ENCODE data around the gene NID1. TPM values are rescaled to one million over a fixed set of nuclear protein-coding genes. Genes with fewer than 3 reads are reported as not detected.

The NID1 gene, protein sequence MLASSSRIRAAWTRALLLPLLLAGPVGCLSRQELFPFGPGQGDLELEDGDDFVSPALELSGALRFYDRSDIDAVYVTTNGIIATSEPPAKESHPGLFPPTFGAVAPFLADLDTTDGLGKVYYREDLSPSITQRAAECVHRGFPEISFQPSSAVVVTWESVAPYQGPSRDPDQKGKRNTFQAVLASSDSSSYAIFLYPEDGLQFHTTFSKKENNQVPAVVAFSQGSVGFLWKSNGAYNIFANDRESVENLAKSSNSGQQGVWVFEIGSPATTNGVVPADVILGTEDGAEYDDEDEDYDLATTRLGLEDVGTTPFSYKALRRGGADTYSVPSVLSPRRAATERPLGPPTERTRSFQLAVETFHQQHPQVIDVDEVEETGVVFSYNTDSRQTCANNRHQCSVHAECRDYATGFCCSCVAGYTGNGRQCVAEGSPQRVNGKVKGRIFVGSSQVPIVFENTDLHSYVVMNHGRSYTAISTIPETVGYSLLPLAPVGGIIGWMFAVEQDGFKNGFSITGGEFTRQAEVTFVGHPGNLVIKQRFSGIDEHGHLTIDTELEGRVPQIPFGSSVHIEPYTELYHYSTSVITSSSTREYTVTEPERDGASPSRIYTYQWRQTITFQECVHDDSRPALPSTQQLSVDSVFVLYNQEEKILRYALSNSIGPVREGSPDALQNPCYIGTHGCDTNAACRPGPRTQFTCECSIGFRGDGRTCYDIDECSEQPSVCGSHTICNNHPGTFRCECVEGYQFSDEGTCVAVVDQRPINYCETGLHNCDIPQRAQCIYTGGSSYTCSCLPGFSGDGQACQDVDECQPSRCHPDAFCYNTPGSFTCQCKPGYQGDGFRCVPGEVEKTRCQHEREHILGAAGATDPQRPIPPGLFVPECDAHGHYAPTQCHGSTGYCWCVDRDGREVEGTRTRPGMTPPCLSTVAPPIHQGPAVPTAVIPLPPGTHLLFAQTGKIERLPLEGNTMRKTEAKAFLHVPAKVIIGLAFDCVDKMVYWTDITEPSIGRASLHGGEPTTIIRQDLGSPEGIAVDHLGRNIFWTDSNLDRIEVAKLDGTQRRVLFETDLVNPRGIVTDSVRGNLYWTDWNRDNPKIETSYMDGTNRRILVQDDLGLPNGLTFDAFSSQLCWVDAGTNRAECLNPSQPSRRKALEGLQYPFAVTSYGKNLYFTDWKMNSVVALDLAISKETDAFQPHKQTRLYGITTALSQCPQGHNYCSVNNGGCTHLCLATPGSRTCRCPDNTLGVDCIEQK
- total RNA-seq, result 158 TPM

DNA sequence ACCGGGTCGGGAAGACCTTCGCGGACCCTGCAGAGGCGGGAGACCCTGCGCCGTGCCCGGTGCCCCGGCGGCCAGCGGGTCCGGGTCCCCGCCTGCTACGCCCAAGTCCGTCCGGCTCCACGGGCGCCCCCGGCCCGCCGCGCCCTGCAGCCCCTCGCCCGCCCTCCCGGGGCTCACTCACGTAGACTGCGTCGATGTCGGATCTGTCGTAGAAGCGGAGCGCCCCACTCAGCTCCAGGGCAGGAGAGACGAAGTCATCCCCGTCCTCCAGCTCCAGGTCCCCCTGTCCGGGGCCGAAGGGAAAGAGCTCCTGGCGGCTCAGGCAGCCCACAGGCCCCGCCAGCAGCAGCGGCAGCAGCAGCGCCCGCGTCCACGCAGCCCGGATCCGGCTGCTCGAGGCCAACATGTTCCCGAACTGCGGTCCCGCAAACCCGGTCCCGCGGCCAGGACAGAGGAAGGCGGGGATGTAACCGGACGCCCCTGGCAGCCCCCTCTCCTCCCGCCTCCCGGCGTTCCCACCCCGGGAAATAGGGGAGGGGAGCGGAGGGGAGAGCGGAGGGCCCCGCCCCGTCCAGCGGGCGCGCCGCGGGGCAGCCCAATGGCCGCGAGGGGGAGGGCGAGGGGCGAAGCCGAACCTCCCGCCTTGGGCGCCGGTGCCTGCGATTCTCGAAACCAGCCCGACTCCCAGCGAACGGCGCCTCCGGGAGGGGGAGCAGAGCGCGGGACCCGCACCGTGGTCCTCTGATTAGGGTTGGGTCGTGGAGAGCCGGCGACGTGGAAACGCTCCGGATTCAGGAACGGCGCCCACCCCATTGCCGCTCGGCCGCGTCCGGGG is at the start of gene NID1:
TSS of gene NID1 (minus strand) at position 417 of the 835 bp plus-strand sequence. CDS start at position 406, 11 bp downstream.
- peak; percentile 95 for DNase-seq

DNA sequence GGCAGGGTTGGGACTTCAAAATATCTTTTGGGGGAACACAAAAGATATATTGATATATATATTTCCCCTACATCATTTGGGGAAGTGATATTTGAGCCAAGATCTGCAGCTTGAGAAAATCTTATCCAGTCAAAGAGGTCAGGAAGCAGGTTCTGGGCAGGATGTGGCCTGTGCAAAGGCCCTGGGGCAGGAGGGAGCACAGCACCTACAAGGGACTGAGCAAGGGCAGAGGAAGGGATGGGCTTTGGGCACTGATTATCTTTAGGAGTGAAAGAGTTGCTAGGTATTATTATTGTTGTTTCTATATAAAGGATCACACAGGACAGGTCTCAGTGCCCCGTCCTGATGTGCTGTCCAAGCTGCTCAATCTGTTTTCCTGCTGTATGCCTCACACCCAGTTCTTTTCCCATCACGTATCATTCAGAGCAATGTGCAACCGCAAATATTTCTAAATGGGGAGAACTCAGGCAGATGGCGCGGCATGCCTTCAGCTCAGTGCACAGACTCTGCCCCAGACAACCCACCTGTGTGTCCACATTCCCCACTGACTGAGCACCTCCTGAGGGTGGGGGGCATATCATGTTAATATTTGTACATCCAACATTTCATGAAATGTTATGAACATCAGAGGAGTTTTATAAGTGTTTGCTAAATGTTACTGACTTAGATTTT is 49.3 kb upstream of the NID1 start:
- DNase-seq, result no peak

DNA sequence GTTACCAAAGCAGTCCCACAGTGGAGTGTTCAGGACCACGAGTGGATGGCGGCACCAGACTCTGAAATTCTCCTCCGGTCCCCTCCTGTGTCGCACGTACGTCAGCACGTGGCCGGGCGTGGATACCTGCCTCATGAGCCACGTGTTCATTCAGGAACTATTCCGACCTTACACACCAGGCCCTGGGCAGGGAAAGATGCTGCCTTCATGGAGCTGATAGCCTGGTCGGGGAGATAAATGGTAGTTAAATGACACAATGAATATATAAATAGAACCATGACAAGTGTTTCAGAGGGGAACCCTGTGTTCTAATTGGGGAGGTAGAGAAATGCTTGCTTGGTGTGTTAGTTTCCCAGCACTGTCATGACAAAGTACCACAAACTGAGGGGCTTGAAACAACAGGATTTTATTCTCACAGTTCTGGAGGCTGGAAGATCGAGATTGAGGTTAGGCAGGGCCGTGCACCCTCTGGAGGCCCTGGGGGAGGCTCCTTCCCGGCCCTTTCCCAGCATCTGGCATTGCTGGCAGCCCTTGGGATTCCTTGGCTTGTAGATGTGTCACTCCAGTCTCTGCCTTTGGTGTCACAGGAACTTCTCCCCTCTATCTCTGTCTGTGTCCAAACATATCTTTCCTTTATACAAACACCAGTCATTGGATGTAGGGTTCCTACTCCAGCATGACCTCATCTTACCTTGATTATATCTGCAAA is 48.6 kb upstream of the NID1 start:
- no peak for DNase-seq

DNA sequence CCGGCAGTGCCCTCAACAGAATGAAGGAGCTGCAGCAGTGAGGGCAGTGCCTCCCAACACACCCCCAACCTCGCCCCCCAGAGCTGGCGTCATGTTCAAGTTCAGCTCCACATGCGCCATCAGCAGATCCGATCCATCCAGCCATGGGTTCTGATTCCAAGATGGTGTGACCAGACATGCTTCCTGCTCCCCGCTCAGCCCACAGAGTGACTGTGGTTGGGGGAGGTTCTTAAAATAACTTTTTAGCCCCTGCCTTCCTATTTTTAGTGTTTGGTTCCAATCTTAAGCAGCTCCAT is 47.4 kb upstream of the NID1 start:
- DNase-seq, result no peak

DNA sequence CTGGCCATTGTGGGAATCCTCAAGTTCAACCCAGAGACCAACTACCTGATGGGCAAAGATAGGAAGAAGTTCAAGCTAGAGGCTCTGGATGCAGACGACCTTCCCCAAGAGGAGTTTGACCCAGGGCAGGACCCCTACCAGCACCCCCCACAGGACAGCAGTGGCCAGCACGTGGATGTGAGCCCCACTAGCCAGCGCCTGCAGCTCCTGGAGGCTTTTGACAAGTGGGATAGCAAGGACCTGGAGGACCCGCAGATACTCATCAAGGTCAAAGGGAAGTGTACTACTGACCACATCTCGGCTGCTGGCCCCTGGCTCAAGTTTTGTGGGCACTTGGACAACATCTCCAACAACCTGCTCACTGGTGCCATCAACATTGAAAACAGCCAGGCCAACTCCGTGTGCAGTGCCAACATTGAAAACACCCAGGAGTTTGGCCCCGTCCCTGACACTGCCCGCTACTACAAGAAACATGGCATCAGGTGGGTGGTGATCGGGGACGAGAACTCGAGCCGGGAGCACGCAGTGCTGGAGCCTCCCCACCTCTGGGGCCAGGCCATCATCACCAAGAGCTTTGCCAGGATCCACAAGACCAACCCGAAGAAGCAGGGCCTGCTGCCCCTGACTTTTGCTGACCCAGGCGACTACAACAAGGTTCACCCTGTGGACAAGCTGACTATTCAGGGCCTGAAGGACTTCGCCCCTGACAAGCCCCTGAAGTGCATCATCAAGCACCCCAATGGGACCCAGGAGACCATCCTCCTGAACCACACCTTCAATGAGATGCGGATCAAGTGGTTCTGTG is 46.8 kb upstream of the NID1 start:
- DNase-seq, result no peak

DNA sequence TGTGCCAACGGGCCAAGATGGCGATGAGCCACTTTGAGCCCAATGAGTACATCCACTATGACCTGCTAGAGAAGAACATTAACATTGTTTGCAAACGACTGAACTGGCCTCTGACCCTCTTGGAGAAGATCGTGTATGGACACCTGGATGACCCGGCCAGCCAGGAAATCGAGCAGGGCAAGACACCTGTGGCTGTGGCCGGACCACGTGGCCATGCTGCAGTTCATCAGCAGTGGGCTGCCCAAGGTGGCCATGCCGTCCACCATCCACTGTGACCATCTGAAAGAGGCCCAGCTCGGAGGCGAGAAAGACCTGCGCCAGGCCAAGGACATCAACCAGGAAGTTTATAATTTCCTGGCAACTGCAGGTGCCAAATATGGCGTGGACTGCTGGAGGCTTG is 45.2 kb upstream of the NID1 start:
- DNase-seq, result no peak

DNA sequence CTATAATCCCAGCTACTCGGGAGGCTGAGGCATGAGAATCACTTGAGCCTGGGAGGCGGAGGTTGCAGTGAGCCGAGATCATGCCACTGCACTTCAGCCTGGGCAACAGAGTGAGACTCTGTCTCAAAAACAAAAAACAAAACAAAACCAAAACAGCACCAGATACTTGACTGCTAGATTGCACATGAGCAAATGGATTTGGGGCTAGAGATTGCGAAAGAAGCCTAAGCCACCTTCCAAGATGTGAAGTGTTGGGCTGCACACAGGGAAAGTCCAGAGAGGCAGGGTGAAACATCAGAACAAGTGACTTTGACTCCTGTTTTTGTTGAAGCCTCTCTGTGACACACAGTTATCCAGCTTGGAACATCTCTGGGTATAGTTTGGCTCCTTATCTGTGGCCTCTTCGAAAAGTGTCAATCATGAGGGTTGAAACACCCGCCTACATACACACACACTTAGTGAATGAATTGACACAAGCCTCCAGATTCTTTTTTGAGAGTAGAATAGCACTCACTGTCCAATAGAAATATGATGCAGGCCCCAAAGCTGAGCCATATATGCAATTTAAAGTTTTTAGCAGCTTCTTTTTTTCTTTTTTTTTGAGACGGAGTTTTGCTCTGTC is 43.2 kb upstream of the NID1 start:
- no peak for DNase-seq

DNA sequence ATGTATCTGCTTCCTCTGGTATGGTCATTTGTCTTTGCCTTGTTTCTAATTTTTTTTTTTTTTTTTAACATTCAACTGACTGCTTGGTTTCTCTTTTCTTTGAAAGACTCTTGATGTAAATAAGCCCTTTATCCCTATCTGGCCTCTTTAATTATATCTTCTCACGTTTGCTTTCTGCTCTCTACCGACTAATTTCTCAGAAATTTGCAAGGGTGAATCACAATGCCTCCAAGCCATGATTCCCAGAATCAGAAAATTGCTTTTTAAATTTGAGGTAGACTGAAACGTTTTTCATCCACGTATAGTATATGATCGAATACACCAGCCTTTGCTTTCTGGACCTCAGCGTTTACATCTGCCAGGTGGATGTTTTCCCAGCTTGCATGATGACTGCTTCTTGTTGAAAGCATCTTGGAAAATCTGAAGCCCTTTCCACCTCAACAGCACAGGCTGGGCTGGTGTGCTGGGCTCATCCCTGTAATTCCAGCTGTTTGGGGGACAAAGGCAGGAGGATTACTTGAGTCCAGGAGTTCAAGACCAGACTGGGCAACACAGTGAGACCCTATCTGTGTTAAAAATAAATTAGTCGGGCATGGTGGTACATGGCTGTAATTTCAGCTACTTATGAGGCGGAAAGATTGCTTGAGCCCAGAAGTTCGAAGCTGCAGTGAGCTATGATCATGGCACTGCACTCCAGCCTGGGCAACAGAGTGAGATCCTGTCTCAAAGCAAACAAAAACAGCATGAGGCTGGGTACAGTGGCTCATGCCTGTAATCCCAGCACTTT is 42.4 kb upstream of the NID1 start:
- DNase-seq, result no peak

DNA sequence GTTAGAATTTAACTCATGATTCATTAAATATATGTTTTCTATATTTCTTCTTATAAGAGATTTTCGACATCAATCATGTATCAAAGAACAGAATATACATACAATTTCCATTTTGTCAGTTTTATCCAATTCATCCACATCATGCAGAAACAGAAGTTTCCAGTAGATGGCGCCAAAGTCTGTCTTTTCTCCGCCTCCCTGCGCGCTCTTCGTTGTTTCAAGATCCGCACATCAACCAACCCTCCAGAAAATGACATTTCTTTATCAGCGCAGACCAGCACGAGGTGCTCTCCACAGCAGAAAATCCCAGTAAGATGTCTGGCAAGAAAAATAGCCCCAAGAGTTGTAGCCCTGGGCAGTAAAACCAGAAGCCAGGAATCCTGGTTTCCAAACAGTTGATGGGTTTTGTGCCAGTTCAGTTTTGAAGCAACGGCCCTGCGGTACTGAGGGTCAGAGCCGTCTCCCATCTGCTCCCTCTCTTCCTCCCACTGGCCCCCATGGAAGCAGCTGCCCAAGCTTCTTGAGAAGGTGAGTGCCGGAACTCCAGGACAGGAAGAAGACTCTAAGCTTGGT is 38.8 kb upstream of the NID1 start:
- peak; percentile 85 for DNase-seq

DNA sequence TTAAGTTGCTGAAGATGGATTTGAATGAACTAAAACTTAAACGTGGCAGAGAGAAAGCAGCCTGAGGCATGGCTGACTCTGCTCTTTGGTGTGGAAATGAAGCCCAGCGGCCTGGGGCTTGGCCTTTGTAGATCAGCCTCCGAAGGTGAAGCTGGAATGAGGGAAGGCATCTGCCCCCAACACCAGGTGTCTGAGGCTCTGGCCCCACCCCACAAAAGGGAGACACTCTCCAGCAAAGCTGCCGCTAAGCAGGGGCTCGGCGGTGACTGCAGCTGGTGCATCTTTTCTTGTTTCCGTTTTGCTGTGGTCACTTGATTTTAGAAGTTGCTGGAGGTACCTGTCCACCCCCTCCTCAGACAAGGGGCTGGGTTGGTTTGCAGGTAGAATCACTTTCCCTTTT is 38.2 kb upstream of the NID1 start:
- DNase-seq, result no peak

DNA sequence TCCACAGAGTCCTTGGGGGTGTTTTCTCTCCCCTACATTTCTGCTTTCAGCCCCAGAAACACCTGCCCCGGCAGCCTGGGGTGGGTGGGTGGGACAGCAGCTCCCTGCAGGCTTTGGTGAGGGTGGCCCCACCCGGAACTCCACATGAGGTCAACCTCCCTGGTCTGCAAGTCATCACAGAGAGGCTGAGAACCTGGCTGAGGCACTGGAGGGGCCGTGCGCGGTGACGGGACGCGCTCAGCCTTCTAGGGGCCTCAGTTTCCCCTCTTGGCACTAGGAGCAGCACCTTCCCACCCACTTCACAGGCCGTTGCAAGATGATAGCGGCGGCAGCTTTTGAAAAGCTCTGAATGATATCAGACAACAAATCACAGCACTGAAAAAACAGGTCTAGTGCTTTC is 37.7 kb upstream of the NID1 start:
- DNase-seq, result no peak

DNA sequence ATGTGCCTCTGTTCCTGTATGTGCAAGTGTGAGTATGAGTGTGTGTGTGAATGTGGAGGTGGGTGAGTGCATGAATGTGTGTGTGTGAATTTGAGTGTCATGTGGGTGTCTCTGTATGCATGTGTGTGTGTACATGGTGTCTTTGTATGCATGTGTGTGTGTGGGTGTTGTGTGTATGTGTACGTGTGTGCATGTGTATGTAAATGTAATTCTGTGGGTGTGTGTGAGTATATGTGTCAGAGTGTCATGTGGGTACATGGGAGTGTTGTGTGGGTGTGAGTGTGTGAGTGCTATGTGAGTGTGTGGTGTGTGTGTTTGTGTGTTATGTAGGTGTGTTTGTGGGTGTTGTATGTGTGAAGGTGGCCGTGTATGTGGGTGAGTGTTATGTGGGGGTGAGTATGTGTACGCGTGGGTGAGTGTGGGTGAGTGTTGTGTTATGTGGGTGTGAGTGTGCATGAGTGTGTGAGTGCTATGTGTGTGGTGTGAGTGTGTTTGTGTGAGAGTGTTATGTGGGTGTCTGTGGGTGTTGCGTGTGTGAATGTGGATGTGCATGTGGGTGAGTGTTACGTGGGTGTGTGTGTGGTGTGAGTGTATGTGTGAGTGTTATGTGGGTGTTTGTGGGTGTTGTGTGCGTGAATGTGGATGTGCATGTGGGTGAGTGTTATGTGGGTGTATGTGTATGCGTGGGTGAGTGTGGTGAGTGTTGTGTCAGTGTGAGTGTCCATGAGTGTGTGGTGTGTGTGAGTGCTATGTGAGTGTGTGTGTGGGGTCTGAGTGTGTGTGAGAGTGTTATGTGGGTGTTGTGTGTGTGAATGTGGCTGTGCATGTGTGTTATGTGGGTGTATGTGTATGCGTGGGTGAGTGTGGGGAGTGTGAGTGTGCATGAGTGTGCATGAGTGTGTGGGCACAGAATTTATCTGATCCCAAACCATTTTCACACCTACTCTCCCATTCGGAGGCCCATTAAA is 36.6 kb upstream of the NID1 start:
- DNase-seq, result no peak

DNA sequence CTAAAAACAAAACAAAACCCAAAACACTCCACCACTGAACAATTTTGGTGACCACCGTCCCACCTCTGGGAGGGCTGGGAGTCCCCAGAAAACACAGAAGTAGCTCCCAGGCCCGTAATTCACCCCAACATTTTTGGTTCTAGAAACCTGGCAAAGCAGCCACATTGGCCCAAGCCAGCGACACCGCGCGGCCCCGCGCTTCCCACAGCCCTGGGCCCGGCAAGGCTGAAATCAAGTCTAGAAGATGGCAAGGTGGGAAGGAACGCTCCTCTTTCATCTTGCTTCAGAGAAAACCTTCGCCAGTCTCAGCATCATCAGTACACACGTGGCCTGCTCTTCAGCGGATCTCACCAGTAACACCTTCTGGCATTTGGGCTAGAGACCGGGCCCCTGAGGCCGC is 35.9 kb upstream of the NID1 start:
- DNase-seq, result no peak

DNA sequence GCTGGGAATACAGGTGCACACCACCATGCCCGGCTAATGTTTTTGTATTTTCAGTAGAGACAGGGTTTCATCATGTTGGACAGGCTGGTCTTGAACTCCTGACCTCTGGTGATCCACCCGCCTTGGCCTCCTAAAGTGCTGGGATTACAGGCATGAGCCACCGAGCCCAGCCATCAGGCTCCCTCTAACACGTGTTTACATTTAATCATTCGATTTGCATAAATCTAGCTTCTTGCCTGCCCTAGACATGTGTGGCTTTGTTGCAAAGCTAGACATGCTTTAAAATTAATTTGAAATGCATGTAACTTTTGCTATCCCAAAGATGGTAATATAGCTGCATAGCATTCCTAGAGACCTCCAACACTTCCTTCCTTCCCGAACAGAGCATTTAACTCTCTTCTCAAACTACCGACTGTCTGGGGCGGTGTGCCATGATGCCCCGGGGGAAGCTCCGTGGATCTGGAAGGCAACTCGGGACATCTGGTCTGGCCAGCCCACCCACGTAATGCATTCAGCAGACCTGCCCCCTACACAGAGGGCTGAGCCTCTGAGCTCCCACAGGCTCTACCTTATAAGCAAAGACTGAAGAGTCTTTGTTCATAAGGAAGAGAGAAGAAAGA is 34.6 kb upstream of the NID1 start:
- DNase-seq, result peak; percentile 78

DNA sequence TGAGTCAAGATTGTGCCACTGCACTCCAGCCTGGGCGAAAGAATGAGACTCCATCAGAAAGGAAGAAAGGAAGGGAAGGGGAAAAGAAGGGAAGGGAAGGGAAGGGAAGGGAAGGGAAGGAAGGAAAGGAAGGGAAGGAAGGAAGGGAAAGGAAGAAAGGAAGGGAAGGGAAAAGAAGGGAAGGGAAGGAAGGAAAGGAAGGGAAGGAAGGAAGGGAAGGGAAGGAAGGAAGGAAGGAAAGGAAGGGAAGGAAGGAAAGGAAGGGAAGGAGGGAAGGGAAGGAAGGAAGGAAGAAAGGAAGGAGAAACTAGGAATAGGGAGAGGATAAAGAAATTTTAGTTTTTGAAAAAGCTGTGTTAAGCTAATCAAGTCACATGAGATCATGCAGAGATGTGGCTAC is 33.4 kb upstream of the NID1 start:
- no peak for DNase-seq

Measured in tongue (tissue), 2 donors.